Measurements from ENCODE around the gene FRMD4A.

GRCh38 chr10:14162629-14163344, 167.9 kb downstream of the FRMD4A start:
- TF ChIP-seq EP300 (IDR thresholded peaks at IDR 0.05; ENCODE audit: borderline replicate concordance) (no peak), NFIC (IDR thresholded peaks at IDR 0.05) (no peak), REST (IDR thresholded peaks at IDR 0.05; ENCODE audit: low read depth) (no peak), MAX (IDR thresholded peaks at IDR 0.05) (no peak), TCF12 (IDR thresholded peaks at IDR 0.05; ENCODE audit: low read depth) (no peak), TAF1 (IDR thresholded peaks at IDR 0.05; ENCODE audit: low read depth) (no peak), CEBPB (IDR thresholded peaks at IDR 0.05) (no peak)

All from Ishikawa (cell line).